Loucy (cell line): ENCODE results near the gene E2F7.

Experiments
- EZH2phosphoT487 ChIP-seq: fragments of 200-600 bp; IDR thresholded peaks from 2 replicates; pipeline ENCODE4 v1.6.1; 2018; ENCODE audit warnings: antibody characterized with exemption, mild to moderate bottlenecking, moderate library complexity, borderline replicate concordance
- TF ChIP-seq, protein P1 (sequence below): fragments of 200-600 bp; sonication (generic); conservative IDR thresholded peaks from 2 replicates; pipeline ENCODE4 v1.5.1; 2014; ENCODE audit warnings: mild to moderate bottlenecking, antibody characterized with exemption, low read length

DNA sequence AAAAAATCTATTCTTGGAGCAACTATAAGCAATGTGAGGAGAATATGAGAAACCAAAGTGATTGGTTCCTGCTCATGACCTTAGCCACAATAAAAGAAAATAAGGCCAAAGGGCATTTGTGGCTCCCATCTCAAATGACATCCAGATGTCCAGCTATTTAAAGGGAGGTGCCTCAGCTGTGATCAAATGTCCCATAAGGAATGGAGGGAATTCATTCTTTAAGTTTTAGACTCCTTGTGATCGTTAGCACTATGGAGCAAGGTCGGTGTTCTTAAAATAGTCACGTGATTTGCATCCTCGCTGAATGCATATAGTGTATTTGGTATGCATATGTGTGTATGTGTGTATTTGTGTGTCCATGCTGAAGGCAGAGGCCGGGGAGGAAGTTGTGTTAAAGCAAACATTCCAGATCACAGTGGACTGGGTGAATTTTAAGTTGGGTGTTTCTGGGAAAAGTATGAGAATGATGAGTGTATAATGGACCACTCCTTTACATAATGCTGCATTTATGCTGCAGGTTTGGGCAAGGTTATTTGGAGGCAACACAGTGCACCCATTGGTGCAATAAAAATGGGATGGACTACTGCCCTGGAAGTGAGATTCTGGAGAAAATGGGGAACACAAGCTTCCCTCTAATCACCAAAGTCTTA, 5.6 kb upstream of the E2F7 start:
- TF ChIP-seq, protein P1, sequence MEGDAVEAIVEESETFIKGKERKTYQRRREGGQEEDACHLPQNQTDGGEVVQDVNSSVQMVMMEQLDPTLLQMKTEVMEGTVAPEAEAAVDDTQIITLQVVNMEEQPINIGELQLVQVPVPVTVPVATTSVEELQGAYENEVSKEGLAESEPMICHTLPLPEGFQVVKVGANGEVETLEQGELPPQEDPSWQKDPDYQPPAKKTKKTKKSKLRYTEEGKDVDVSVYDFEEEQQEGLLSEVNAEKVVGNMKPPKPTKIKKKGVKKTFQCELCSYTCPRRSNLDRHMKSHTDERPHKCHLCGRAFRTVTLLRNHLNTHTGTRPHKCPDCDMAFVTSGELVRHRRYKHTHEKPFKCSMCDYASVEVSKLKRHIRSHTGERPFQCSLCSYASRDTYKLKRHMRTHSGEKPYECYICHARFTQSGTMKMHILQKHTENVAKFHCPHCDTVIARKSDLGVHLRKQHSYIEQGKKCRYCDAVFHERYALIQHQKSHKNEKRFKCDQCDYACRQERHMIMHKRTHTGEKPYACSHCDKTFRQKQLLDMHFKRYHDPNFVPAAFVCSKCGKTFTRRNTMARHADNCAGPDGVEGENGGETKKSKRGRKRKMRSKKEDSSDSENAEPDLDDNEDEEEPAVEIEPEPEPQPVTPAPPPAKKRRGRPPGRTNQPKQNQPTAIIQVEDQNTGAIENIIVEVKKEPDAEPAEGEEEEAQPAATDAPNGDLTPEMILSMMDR, result no peak
- TF ChIP-seq EZH2phosphoT487, result no peak
